WTC11 (cell line): ENCODE results near the gene SH2D5. TPM values are rescaled to one million over a fixed set of nuclear protein-coding genes. Genes with fewer than 3 reads are reported as not detected.

ENCODE experiments used
- ATAC-seq: fragments of 200-7000 bp; cut with Tn5 transposase; 2 replicates; pipeline ENCODE4 v1.10.0; 2021; ENCODE audit warnings: mild to moderate bottlenecking, moderate library complexity
- CTCF ChIA-PET: fragments of 300-600 bp; sonication (Branson Sonifier 250); formaldehyde crosslinking; loops from one replicate; lab custom pipeline; 2021; ENCODE audit warnings: antibody characterized with exemption; lab: Charles Lee
- POLR2A ChIA-PET: fragments of 350-600 bp; sonication (Branson Sonifier 250); formaldehyde crosslinking; loops from one replicate; lab custom pipeline; 2021; ENCODE audit warnings: antibody characterized with exemption; lab: Charles Lee
- DNase-seq: peaks from one replicate; pipeline ENCODE4 v3.0.0; 2021; ENCODE audit warnings: low spot score
- H3K27ac Mint-ChIP-seq: 2 replicates; pipeline ENCODE4 v1.8.0; 2021; ENCODE audit warnings: mixed read lengths
- H3K27me3 Mint-ChIP-seq: 2 replicates; pipeline ENCODE4 v1.8.0; 2021; ENCODE audit warnings: low read depth, mild to moderate bottlenecking, moderate library complexity, mixed read lengths
- H3K36me3 Mint-ChIP-seq: 2 replicates; pipeline ENCODE4 v1.8.0; 2021; ENCODE audit warnings: mixed read lengths
- H3K4me1 Mint-ChIP-seq: 2 replicates; pipeline ENCODE4 v1.8.0; 2022; ENCODE audit warnings: mixed read lengths
- H3K4me3 Mint-ChIP-seq: 2 replicates; pipeline ENCODE4 v1.8.0; 2021; ENCODE audit warnings: mild to moderate bottlenecking, moderate library complexity, mixed read lengths
- H3K9me3 Mint-ChIP-seq: 2 replicates; pipeline ENCODE4 v1.8.0; 2021; ENCODE audit warnings: mixed read lengths
- NR2C2 ChIP-seq: sonication (generic); formaldehyde crosslinking; IDR thresholded peaks from 2 replicates; pipeline ENCODE4 v1.8.0; 2022; ENCODE audit warnings: mild to moderate bottlenecking, missing genetic modification reagents
- RELA ChIP-seq: sonication (generic); formaldehyde crosslinking; IDR thresholded peaks from 2 replicates; pipeline ENCODE4 v1.8.1; 2022; ENCODE audit warnings: missing genetic modification reagents, mild to moderate bottlenecking, borderline replicate concordance
- SMAD4 ChIP-seq: sonication (generic); formaldehyde crosslinking; IDR thresholded peaks from 2 replicates; pipeline ENCODE4 v1.8.0; 2022; ENCODE audit warnings: mild to moderate bottlenecking, missing genetic modification reagents
- ZNF317 ChIP-seq: sonication (generic); formaldehyde crosslinking; IDR thresholded peaks from 2 replicates; pipeline ENCODE4 v1.8.1; 2023; ENCODE audit warnings: low read depth, mild to moderate bottlenecking, moderate library complexity, missing genetic modification reagents, borderline replicate concordance
- total RNA-seq: library from RNA; stranded (reverse); gene quantifications from 3 replicates; pipeline ENCODE4 v1.2.3, GENCODE V29; 2021
- TF ChIP-seq, protein P1 (sequence below): sonication (generic); formaldehyde crosslinking; IDR thresholded peaks from 2 replicates; pipeline ENCODE4 v1.8.0; 2022; ENCODE audit warnings: mild to moderate bottlenecking, missing genetic modification reagents
- TF ChIP-seq, protein P2 (sequence below): sonication (generic); formaldehyde crosslinking; IDR thresholded peaks from 2 replicates; pipeline ENCODE4 v1.8.1; 2023; ENCODE audit warnings: mild to moderate bottlenecking, missing genetic modification reagents
- TF ChIP-seq, protein P3 (sequence below): sonication (generic); formaldehyde crosslinking; IDR thresholded peaks from 2 replicates; pipeline ENCODE4 v1.8.1; 2022; ENCODE audit warnings: mild to moderate bottlenecking, moderate library complexity, missing genetic modification reagents
- TF ChIP-seq, protein P4 (sequence below): fragments of 250-450 bp; sonication (Bioruptor Pico); IDR thresholded peaks from 2 replicates; pipeline ENCODE4 v1.9.0; 2021; ENCODE audit warnings: mild to moderate bottlenecking
- TF ChIP-seq, protein P5 (sequence below): sonication (generic); formaldehyde crosslinking; IDR thresholded peaks from 2 replicates; pipeline ENCODE4 v1.8.0; 2023; ENCODE audit warnings: mild to moderate bottlenecking, missing genetic modification reagents
- TF ChIP-seq, protein P6 (sequence below): sonication (generic); formaldehyde crosslinking; IDR thresholded peaks from 2 replicates; pipeline ENCODE4 v1.8.1; 2023; ENCODE audit warnings: mild to moderate bottlenecking, moderate library complexity, missing genetic modification reagents
- TF ChIP-seq, protein P7 (sequence below): sonication (generic); formaldehyde crosslinking; IDR thresholded peaks from 2 replicates; pipeline ENCODE4 v1.8.0; 2022; ENCODE audit warnings: mild to moderate bottlenecking, missing genetic modification reagents
- TF ChIP-seq, protein P8 (sequence below): fragments of 250-450 bp; sonication (Bioruptor Pico); IDR thresholded peaks from 2 replicates; pipeline ENCODE4 v1.9.0; 2021; ENCODE audit warnings: moderate library complexity, mild to moderate bottlenecking, inconsistent platforms, borderline replicate concordance
- TF ChIP-seq, protein P9 (sequence below): sonication (generic); formaldehyde crosslinking; IDR thresholded peaks from 2 replicates; pipeline ENCODE4 v1.8.0; 2022; ENCODE audit warnings: mild to moderate bottlenecking, missing genetic modification reagents
- TF ChIP-seq, protein P10 (sequence below): sonication (generic); formaldehyde crosslinking; IDR thresholded peaks from 2 replicates; pipeline ENCODE4 v1.8.0; 2023; ENCODE audit warnings: missing genetic modification reagents, mild to moderate bottlenecking, borderline replicate concordance
- TF ChIP-seq, protein P11 (sequence below): sonication (generic); formaldehyde crosslinking; IDR thresholded peaks from 2 replicates; pipeline ENCODE4 v1.8.1; 2023; ENCODE audit warnings: mild to moderate bottlenecking, missing genetic modification reagents, moderate library complexity

Gene SH2D5
- total RNA-seq, 1 experiment from 2014 or later, result 13.8 TPM

DNA sequence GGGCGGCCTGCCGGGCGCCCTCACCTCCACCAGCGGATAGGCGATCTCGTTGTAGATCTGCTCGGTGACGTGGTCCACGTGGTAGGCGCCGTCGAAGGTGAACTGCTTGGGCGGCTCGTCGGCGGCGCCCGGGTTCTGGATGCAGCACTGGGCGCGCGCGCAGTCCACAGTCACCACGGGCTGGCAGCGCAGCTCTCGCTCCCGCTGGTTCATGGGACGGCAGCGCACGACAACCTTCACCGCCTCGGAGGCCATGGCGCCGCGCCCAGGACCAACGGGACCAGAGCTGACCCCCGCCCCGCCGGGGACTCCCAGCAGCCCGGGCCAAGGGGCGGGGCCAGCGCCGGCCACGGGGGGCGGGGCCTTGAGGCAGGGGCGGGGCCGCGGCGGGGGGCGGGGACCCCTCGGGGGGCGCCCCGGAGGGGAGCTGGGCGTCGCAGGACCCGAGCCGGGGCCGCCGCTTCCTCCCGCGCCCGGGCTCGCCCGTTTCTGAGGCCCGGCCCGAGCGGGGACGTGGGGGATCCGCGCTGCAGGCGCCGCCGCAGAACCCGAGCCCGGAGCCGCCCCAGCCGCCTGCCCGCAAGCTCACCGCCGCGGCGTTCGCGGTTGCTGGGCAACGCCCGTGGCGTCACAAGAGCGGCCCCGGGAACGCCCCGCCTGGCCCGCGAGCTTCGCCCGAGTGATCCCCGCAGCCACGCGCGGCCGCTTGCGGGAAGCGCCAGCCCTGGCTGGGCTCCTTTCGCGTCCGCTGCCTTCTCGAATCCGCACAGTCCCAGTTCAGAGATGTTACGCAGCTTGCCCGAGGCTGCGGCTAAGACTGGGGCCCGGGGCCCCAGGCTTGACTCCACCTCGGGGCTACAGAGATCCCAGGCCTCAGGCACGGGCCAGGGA, 14.8 kb downstream of the SH2D5 start, which contains the start of gene KIF17:
KIF17 (minus strand) TSS at position 556 of the 891 bp plus-strand sequence; CDS start at position 255, 301 bp downstream.
- no peak within 1 kb of the TSS for H3K27ac Mint-ChIP-seq
- POLR2A ChIA-PET, result interaction anchor here (0.5 to 2.4 kb wide), 5 partner anchors 10 to 238 kb away, joined by 3 to 12 read pairs (median 9); partner anchors contain the start of gene HP1BP3
- H3K36me3 Mint-ChIP-seq, result no peaks in the 10 kb centered on the region
- TF ChIP-seq, protein P1, sequence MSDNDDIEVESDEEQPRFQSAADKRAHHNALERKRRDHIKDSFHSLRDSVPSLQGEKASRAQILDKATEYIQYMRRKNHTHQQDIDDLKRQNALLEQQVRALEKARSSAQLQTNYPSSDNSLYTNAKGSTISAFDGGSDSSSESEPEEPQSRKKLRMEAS, result peak; percentile 99
- TF ChIP-seq, protein P2, sequence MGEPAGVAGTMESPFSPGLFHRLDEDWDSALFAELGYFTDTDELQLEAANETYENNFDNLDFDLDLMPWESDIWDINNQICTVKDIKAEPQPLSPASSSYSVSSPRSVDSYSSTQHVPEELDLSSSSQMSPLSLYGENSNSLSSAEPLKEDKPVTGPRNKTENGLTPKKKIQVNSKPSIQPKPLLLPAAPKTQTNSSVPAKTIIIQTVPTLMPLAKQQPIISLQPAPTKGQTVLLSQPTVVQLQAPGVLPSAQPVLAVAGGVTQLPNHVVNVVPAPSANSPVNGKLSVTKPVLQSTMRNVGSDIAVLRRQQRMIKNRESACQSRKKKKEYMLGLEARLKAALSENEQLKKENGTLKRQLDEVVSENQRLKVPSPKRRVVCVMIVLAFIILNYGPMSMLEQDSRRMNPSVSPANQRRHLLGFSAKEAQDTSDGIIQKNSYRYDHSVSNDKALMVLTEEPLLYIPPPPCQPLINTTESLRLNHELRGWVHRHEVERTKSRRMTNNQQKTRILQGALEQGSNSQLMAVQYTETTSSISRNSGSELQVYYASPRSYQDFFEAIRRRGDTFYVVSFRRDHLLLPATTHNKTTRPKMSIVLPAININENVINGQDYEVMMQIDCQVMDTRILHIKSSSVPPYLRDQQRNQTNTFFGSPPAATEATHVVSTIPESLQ (CRISPR knock-in tag), result no peak
- TF ChIP-seq, protein P3, sequence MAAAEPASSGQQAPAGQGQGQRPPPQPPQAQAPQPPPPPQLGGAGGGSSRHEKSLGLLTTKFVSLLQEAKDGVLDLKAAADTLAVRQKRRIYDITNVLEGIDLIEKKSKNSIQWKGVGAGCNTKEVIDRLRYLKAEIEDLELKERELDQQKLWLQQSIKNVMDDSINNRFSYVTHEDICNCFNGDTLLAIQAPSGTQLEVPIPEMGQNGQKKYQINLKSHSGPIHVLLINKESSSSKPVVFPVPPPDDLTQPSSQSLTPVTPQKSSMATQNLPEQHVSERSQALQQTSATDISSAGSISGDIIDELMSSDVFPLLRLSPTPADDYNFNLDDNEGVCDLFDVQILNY, result 0 out of 2 replicates have a peak, but pooled peaks have one; percentile 11
- TF ChIP-seq, protein P4, sequence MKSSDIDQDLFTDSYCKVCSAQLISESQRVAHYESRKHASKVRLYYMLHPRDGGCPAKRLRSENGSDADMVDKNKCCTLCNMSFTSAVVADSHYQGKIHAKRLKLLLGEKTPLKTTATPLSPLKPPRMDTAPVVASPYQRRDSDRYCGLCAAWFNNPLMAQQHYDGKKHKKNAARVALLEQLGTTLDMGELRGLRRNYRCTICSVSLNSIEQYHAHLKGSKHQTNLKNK (CRISPR knock-in tag), result no peak
- no peak for TF ChIP-seq ZNF317 (CRISPR knock-in tag)
- TF ChIP-seq, protein P5, sequence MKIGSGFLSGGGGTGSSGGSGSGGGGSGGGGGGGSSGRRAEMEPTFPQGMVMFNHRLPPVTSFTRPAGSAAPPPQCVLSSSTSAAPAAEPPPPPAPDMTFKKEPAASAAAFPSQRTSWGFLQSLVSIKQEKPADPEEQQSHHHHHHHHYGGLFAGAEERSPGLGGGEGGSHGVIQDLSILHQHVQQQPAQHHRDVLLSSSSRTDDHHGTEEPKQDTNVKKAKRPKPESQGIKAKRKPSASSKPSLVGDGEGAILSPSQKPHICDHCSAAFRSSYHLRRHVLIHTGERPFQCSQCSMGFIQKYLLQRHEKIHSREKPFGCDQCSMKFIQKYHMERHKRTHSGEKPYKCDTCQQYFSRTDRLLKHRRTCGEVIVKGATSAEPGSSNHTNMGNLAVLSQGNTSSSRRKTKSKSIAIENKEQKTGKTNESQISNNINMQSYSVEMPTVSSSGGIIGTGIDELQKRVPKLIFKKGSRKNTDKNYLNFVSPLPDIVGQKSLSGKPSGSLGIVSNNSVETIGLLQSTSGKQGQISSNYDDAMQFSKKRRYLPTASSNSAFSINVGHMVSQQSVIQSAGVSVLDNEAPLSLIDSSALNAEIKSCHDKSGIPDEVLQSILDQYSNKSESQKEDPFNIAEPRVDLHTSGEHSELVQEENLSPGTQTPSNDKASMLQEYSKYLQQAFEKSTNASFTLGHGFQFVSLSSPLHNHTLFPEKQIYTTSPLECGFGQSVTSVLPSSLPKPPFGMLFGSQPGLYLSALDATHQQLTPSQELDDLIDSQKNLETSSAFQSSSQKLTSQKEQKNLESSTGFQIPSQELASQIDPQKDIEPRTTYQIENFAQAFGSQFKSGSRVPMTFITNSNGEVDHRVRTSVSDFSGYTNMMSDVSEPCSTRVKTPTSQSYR (CRISPR knock-in tag), result 0 out of 2 replicates have a peak, but pooled peaks have one; percentile 61
- TF ChIP-seq, protein P6, sequence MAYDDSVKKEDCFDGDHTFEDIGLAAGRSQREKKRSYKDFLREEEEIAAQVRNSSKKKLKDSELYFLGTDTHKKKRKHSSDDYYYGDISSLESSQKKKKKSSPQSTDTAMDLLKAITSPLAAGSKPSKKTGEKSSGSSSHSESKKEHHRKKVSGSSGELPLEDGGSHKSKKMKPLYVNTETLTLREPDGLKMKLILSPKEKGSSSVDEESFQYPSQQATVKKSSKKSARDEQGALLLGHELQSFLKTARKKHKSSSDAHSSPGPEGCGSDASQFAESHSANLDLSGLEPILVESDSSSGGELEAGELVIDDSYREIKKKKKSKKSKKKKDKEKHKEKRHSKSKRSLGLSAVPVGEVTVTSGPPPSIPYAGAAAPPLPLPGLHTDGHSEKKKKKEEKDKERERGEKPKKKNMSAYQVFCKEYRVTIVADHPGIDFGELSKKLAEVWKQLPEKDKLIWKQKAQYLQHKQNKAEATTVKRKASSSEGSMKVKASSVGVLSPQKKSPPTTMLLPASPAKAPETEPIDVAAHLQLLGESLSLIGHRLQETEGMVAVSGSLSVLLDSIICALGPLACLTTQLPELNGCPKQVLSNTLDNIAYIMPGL (CRISPR knock-in tag), result no peak; the same call in 1 of the 2 replicates
- TF ChIP-seq, protein P7, sequence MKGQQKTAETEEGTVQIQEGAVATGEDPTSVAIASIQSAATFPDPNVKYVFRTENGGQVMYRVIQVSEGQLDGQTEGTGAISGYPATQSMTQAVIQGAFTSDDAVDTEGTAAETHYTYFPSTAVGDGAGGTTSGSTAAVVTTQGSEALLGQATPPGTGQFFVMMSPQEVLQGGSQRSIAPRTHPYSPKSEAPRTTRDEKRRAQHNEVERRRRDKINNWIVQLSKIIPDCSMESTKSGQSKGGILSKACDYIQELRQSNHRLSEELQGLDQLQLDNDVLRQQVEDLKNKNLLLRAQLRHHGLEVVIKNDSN, result peak; percentile 66
- TF ChIP-seq, protein P8, sequence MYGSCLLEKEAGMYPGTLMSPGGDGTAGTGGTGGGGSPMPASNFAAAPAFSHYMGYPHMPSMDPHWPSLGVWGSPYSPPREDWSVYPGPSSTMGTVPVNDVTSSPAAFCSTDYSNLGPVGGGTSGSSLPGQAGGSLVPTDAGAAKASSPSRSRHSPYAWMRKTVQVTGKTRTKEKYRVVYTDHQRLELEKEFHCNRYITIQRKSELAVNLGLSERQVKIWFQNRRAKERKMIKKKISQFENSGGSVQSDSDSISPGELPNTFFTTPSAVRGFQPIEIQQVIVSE (CRISPR knock-in tag), result no peak
- 0 out of 2 replicates have a peak, but pooled peaks have one; percentile 36 for TF ChIP-seq NR2C2 (CRISPR knock-in tag)
- TF ChIP-seq, protein P9, sequence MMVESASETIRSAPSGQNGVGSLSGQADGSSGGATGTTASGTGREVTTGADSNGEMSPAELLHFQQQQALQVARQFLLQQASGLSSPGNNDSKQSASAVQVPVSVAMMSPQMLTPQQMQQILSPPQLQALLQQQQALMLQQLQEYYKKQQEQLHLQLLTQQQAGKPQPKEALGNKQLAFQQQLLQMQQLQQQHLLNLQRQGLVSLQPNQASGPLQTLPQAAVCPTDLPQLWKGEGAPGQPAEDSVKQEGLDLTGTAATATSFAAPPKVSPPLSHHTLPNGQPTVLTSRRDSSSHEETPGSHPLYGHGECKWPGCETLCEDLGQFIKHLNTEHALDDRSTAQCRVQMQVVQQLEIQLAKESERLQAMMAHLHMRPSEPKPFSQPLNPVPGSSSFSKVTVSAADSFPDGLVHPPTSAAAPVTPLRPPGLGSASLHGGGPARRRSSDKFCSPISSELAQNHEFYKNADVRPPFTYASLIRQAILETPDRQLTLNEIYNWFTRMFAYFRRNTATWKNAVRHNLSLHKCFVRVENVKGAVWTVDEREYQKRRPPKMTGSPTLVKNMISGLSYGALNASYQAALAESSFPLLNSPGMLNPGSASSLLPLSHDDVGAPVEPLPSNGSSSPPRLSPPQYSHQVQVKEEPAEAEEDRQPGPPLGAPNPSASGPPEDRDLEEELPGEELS (CRISPR knock-in tag), result peak; percentile 20; the same call in 1 of the 2 replicates
- 0 out of 2 replicates have a peak, but pooled peaks have one; percentile 44 for TF ChIP-seq SMAD4 (CRISPR knock-in tag)
- TF ChIP-seq, protein P10, sequence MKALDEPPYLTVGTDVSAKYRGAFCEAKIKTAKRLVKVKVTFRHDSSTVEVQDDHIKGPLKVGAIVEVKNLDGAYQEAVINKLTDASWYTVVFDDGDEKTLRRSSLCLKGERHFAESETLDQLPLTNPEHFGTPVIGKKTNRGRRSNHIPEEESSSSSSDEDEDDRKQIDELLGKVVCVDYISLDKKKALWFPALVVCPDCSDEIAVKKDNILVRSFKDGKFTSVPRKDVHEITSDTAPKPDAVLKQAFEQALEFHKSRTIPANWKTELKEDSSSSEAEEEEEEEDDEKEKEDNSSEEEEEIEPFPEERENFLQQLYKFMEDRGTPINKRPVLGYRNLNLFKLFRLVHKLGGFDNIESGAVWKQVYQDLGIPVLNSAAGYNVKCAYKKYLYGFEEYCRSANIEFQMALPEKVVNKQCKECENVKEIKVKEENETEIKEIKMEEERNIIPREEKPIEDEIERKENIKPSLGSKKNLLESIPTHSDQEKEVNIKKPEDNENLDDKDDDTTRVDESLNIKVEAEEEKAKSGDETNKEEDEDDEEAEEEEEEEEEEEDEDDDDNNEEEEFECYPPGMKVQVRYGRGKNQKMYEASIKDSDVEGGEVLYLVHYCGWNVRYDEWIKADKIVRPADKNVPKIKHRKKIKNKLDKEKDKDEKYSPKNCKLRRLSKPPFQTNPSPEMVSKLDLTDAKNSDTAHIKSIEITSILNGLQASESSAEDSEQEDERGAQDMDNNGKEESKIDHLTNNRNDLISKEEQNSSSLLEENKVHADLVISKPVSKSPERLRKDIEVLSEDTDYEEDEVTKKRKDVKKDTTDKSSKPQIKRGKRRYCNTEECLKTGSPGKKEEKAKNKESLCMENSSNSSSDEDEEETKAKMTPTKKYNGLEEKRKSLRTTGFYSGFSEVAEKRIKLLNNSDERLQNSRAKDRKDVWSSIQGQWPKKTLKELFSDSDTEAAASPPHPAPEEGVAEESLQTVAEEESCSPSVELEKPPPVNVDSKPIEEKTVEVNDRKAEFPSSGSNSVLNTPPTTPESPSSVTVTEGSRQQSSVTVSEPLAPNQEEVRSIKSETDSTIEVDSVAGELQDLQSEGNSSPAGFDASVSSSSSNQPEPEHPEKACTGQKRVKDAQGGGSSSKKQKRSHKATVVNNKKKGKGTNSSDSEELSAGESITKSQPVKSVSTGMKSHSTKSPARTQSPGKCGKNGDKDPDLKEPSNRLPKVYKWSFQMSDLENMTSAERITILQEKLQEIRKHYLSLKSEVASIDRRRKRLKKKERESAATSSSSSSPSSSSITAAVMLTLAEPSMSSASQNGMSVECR (CRISPR knock-in tag), result peak; percentile 75
- 0 out of 2 replicates have a peak, but pooled peaks have one; percentile 27 for TF ChIP-seq RELA (CRISPR knock-in tag)
- TF ChIP-seq, protein P11, sequence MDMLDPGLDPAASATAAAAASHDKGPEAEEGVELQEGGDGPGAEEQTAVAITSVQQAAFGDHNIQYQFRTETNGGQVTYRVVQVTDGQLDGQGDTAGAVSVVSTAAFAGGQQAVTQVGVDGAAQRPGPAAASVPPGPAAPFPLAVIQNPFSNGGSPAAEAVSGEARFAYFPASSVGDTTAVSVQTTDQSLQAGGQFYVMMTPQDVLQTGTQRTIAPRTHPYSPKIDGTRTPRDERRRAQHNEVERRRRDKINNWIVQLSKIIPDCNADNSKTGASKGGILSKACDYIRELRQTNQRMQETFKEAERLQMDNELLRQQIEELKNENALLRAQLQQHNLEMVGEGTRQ, result no peak

More for the DNA sequence above, 14.8 kb downstream of the SH2D5 start, which contains the start of gene KIF17:
- peaks cover 12% of the 10 kb centered on the region for H3K4me1 Mint-ChIP-seq
- H3K27me3 Mint-ChIP-seq, result peaks cover 41% of the 10 kb centered on the region
- no peaks in the 10 kb centered on the region for H3K9me3 Mint-ChIP-seq
- DNase-seq, result peak; percentile 80
- ATAC-seq, result peak; percentile 65
- H3K4me3 Mint-ChIP-seq, result peak within 1 kb of the TSS; percentile 75
- CTCF ChIA-PET, result interaction anchor here (0.7 to 3.7 kb wide), 12 partner anchors 10 to 500 kb away, joined by 3 to 38 read pairs (median 4); partner anchors contain the start of genes DDOST, HP1BP3 and SH2D5
